DND-41 (cell line): ENCODE measurements around the gene HRH1.

Experiments used
- ATAC-seq: fragments of 200-7000 bp; cut with Tn5 transposase; 3 replicates; pipeline ENCODE4 v1.9.1; 2021; ENCODE audit warnings: low read depth; ENCODE audit not compliant: insufficient read depth
- DNase-seq: peaks from one replicate; pipeline ENCODE4 v3.0.0-alpha.2; 2020
- H2AFZ ChIP-seq: 2 replicates; pipeline ENCODE4 v1.6.0; 2012; ENCODE audit warnings: low read depth, low read length
- H3K27ac ChIP-seq: 2 replicates; pipeline ENCODE4 v1.5.1; 2012; ENCODE audit warnings: low read length, inconsistent platforms
- H3K27me3 ChIP-seq: fragments of 200-600 bp; sonication (generic); 2 replicates; pipeline ENCODE4 v1.6.0; 2012; ENCODE audit warnings: low read length, mild to moderate bottlenecking, inconsistent platforms; ENCODE audit not compliant: insufficient read depth, poor library complexity
- H3K36me3 ChIP-seq: 2 replicates; pipeline ENCODE4 v1.5.1; 2012; ENCODE audit warnings: low read length, inconsistent platforms; ENCODE audit not compliant: insufficient read depth
- H3K4me1 ChIP-seq: 2 replicates; pipeline ENCODE4 v1.5.1; 2012; ENCODE audit warnings: mild to moderate bottlenecking, low read length; ENCODE audit not compliant: insufficient read depth
- H3K4me2 ChIP-seq: 2 replicates; pipeline ENCODE4 v1.6.0; 2012; ENCODE audit warnings: mild to moderate bottlenecking, moderate library complexity, low read length, inconsistent platforms; ENCODE audit not compliant: insufficient read depth
- H3K4me3 ChIP-seq, 2 experiments: fragments of 200-600 bp in 1 of 2; shearing (Covaris generic) in 1 of 2; 2 replicates each; pipeline ENCODE4 v1.5.1; 2012 to 2016; ENCODE audit warnings: inconsistent platforms in 2 of 2, low read length in 2 of 2, mild to moderate bottlenecking in 2 of 2, low read depth in 1 of 2, moderate library complexity in 1 of 2
- H3K79me2 ChIP-seq: 2 replicates; pipeline ENCODE4 v1.6.0; 2012; ENCODE audit warnings: low read length, inconsistent platforms; ENCODE audit not compliant: insufficient read depth
- H3K9ac ChIP-seq: 2 replicates; pipeline ENCODE4 v1.6.0; 2012; ENCODE audit warnings: low read depth, mild to moderate bottlenecking, inconsistent platforms, low read length, moderate library complexity
- H3K9me3 ChIP-seq: 2 replicates; pipeline ENCODE4 v1.5.1; 2012; ENCODE audit warnings: low read length, moderate library complexity, mild to moderate bottlenecking, inconsistent platforms; ENCODE audit not compliant: insufficient read depth, severe bottlenecking
- H4K20me1 ChIP-seq: 2 replicates; pipeline ENCODE4 v1.6.0; 2012; ENCODE audit warnings: low read length; ENCODE audit not compliant: insufficient read depth
- CTCF ChIP-seq: IDR thresholded peaks from 2 replicates; pipeline ENCODE4 v1.5.1; 2012; ENCODE audit warnings: borderline replicate concordance, low read length, moderate library complexity, mild to moderate bottlenecking; ENCODE audit not compliant: poor library complexity, severe bottlenecking; ENCODE audit errors: extremely low read depth
- EZH2 ChIP-seq: IDR thresholded peaks from 3 replicates; pipeline ENCODE4 v1.6.1; 2012; ENCODE audit warnings: borderline replicate concordance, low read depth, mild to moderate bottlenecking, moderate library complexity, low read length, inconsistent platforms; ENCODE audit not compliant: severe bottlenecking

Gene HRH1

GRCh38 chr3:11304175-11304574 is 149.9 kb downstream of the HRH1 start:
- DNase-seq, result no peak
- no peak for ATAC-seq
- H3K9me3 ChIP-seq, result no peaks in the 10 kb centered on the region
- no peak overlapping the region for H3K27ac ChIP-seq
- H3K4me3 ChIP-seq, result no peak overlapping the region
- no peak overlapping the region for H2AFZ ChIP-seq
- no peaks in the 10 kb centered on the region for H3K79me2 ChIP-seq
- peaks cover 60% of the 10 kb centered on the region for H3K36me3 ChIP-seq
- TF ChIP-seq EZH2, result no peak
- TF ChIP-seq CTCF, result no peak
- H3K4me2 ChIP-seq, result no peak overlapping the region
- H3K27me3 ChIP-seq, result no peaks in the 10 kb centered on the region
- H3K4me1 ChIP-seq, result peaks cover 10% of the 10 kb centered on the region; the same call in 1 of the 2 replicates
- no peak overlapping the region for H3K9ac ChIP-seq
- no peaks in the 10 kb centered on the region for H4K20me1 ChIP-seq

- Histone ChIP-seq H3K9me3 (no peaks in the 10 kb centered on the region), H3K9ac (no peak overlapping the region), H3K79me2 (no peaks in the 10 kb centered on the region), H3K4me1 (peaks cover 10% of the 10 kb centered on the region; the same call in 1 of the 2 replicates), H2AFZ (no peak overlapping the region), H3K4me3 (no peak overlapping the region), H3K4me2 (no peak overlapping the region), H3K27me3 (no peaks in the 10 kb centered on the region), H3K27ac (peak overlapping the region; percentile 2; the same call in 1 of the 2 replicates), H3K36me3 (peaks cover 52% of the 10 kb centered on the region), H4K20me1 (no peaks in the 10 kb centered on the region)
- ATAC-seq, result no peak
- no peak for DNase-seq
- no peak for TF ChIP-seq EZH2
- TF ChIP-seq CTCF, result no peak
Observed at GRCh38 chr3:11305509-11305908, 151.2 kb downstream of the HRH1 start.

- Histone ChIP-seq H3K36me3 (peaks cover 46% of the 10 kb centered on the region), H3K9ac (no peak overlapping the region), H3K4me1 (peaks cover 10% of the 10 kb centered on the region; the same call in 1 of the 2 replicates), H3K4me2 (no peak overlapping the region), H3K79me2 (no peaks in the 10 kb centered on the region), H3K4me3 (no peak overlapping the region), H3K27me3 (no peaks in the 10 kb centered on the region), H3K9me3 (no peaks in the 10 kb centered on the region), H3K27ac (peak overlapping the region; percentile 34; the same call in 1 of the 2 replicates), H4K20me1 (no peaks in the 10 kb centered on the region), H2AFZ (no peak overlapping the region)
- TF ChIP-seq EZH2 (no peak), CTCF (no peak)
- ATAC-seq (peak; percentile 88), DNase-seq (peak; percentile 43)
Observed at GRCh38 chr3:11306817-11307589, 152.7 kb downstream of the HRH1 start.
